NCI-H510A (cell line): ENCODE measurements around the gene LEFTY1.

Experiments used
- DNase-seq: peaks from one replicate; lab custom pipeline; 2025; lab: John Stamatoyannopoulos, UW

Gene LEFTY1

GRCh38 chr1:225915538-225915991 lies 26.6 kb upstream of the LEFTY1 start:
- no peak for DNase-seq

- DNase-seq, result no peak
Observed at GRCh38 chr1:225914947-225915346, 26.0 kb upstream of the LEFTY1 start.

GRCh38 chr1:225914391-225914790 lies 25.4 kb upstream of the LEFTY1 start:
- DNase-seq, result no peak

GRCh38 chr1:225911191-225912130 lies 22.5 kb upstream of the LEFTY1 start:
- no peak for DNase-seq

GRCh38 chr1:225909477-225909876 lies 20.5 kb upstream of the LEFTY1 start:
- DNase-seq, result no peak

- DNase-seq, result peak; percentile 76
Observed at GRCh38 chr1:225908773-225909172, 19.8 kb upstream of the LEFTY1 start.

- no peak for DNase-seq
Observed at GRCh38 chr1:225908013-225908640, 19.2 kb upstream of the LEFTY1 start.

GRCh38 chr1:225907341-225907740 lies 18.4 kb upstream of the LEFTY1 start:
- no peak for DNase-seq

GRCh38 chr1:225906467-225906866 lies 17.5 kb upstream of the LEFTY1 start:
- DNase-seq, result no peak

- DNase-seq, result no peak
Observed at GRCh38 chr1:225903623-225904022, 14.7 kb upstream of the LEFTY1 start.

- DNase-seq, result no peak
Observed at GRCh38 chr1:225899044-225899925, 10.3 kb upstream of the LEFTY1 start.

- DNase-seq, result peak; percentile 65
Observed at GRCh38 chr1:225897595-225898514, 8.9 kb upstream of the LEFTY1 start.

- DNase-seq, result peak; percentile 66
Observed at GRCh38 chr1:225896937-225897549, 8.1 kb upstream of the LEFTY1 start.

GRCh38 chr1:225896494-225896893 lies 7.5 kb upstream of the LEFTY1 start:
- DNase-seq, result no peak

GRCh38 chr1:225892307-225892706 lies 3.4 kb upstream of the LEFTY1 start:
- DNase-seq, result no peak

- DNase-seq, result no peak
Observed at GRCh38 chr1:225891229-225891972, 2.5 kb upstream of the LEFTY1 start.

GRCh38 chr1:225890346-225891228 lies 1.6 kb upstream of the LEFTY1 start:
- DNase-seq, result no peak

- no peak for DNase-seq
Observed at GRCh38 chr1:225889743-225890142, 797 bp upstream of the LEFTY1 start.
